Heart left ventricle (tissue), 13 donors: Measurements from ENCODE around the gene CEP20.

ENCODE experiments used
- CTCF ChIP-seq, 12 donors: fragments of 200-600 bp; sonication (generic) in 4 of 12; IDR thresholded peaks; one replicate each; pipeline versions ENCODE4 v1.5.0 to v1.8.0; 2018 to 2022; ENCODE audit warnings: antibody characterized with exemption in 12 of 12, mild to moderate bottlenecking in 5 of 12
- POLR2A ChIP-seq, 2 donors: fragments of 450-650 bp; IDR thresholded peaks; one replicate each; pipeline ENCODE4 v1.6.1; 2017; ENCODE audit warnings: antibody characterized with exemption in 2 of 2, mild to moderate bottlenecking in 2 of 2, moderate library complexity in 2 of 2
- donor health status: ischemic (EF 13 %, LVEDD 7.1; RV severe dilation, severe dysfunction).
- donor health status: DM: no; HTN: yes; CAD: no.
- donor health status: DM: no; HTN: no; CAD: no.
- donor health status: ischemic (EF 25% LVEDD 6.9; RV normal size, moderate dysfunction).
- donor health status: ischemic (EF 25% LVEDD 5.7; RV mildly dilated, moderate dysfunction).
- donor health status: ischemic (EF 35%, LVEDD 5.7; RV mildly dilated, moderate dysfunction).
- donor health status: nonischemic (EF 11% LVEDD 7.7; RV severe dilation, severe dysfunction).
- donor health status: DM: yes; HTN: yes; CAD: no.
- donor health status: PGD.
- donor health status: ischemic (EF 29% LVEDD 5.4; RV normal size, mild dysfunction).
- donor health status: nonischemic (EF 23%, LVEDD 6.1; RV moderate dilation, normal function).

GRCh38 chr16:15932939-15933338 lies 44.5 kb upstream of the CEP20 start:
- TF ChIP-seq CTCF (IDR thresholded peaks at IDR 0.05) (no peak), POLR2A (IDR thresholded peaks at IDR 0.05) (no peak)
